Posterior cingulate gyrus (tissue), 11 donors: ENCODE data around the gene THOC6.

Source experiments
- DNase-seq, 10 donors: peaks; one replicate each; pipeline versions ENCODE4 v3.0.0 to v3.0.0-alpha.2; 2020 to 2021; ENCODE audit warnings: mixed read lengths in 3 of 10
- intact Hi-C: fragments of 100-400 bp; cut with DNase I; formaldehyde crosslinking; loops from one replicate; pipeline ENCODE4 v1.15.1; 2023

Gene THOC6

GRCh38 chr16:2990891-2991290 lies 32.9 kb upstream of the THOC6 start:
- no peak for DNase-seq
- intact Hi-C loops, result no loop called here

GRCh38 chr16:2991566-2992261 lies 32.1 kb upstream of the THOC6 start:
- no peak for DNase-seq
- intact Hi-C loops, result no loop called here

GRCh38 chr16:2992383-2993081 lies 31.3 kb upstream of the THOC6 start:
- intact Hi-C loops, result no loop called here

GRCh38 chr16:2996298-2996697 lies 27.5 kb upstream of the THOC6 start:
- no peak for DNase-seq
- intact Hi-C loops, result no loop called here

More at GRCh38 chr16:2992383-2993081, 31.3 kb upstream of the THOC6 start:
- no peak for DNase-seq

- DNase-seq, result no peak
- intact Hi-C loops, result no loop called here
Observed at GRCh38 chr16:2999929-3000328, 23.9 kb upstream of the THOC6 start.

- DNase-seq, result no peak
- intact Hi-C loops, result no loop called here
Observed at GRCh38 chr16:3000540-3000939, 23.3 kb upstream of the THOC6 start.

- intact Hi-C loops, result no loop called here
Observed at GRCh38 chr16:3001316-3001715, 22.5 kb upstream of the THOC6 start.

GRCh38 chr16:3003582-3004270 lies 20.1 kb upstream of the THOC6 start:
- DNase-seq, result peak; percentile 96 to 100 (median 98)
- intact Hi-C loops, result loop anchor here (2.0 kb wide), 1 partner anchor 17 kb away; the partner anchor contains the start of gene TNFRSF12A

More at GRCh38 chr16:3001316-3001715, 22.5 kb upstream of the THOC6 start:
- DNase-seq, result no peak

- DNase-seq, result no peak
- intact Hi-C loops, result loop anchor here (2.0 kb wide), 1 partner anchor 16 kb away; the partner anchor contains the start of gene TNFRSF12A
Observed at GRCh38 chr16:3004319-3004718, 19.5 kb upstream of the THOC6 start.

- DNase-seq, result no peak
- intact Hi-C loops, result loop anchor here (2.0 kb wide), 1 partner anchor 16 kb away; the partner anchor contains the start of gene TNFRSF12A
Observed at GRCh38 chr16:3004781-3005284, 19.0 kb upstream of the THOC6 start.

GRCh38 chr16:3007059-3007956 lies 16.5 kb upstream of the THOC6 start:
- DNase-seq, result no peak
- intact Hi-C loops, result no loop called here

- DNase-seq, result no peak
- intact Hi-C loops, result no loop called here
Observed at GRCh38 chr16:3007957-3008689, 15.7 kb upstream of the THOC6 start.

- intact Hi-C loops, result no loop called here
- no peak for DNase-seq
Observed at GRCh38 chr16:3008690-3009037, 15.2 kb upstream of the THOC6 start.

GRCh38 chr16:3009568-3010390 lies 14.1 kb upstream of the THOC6 start:
- DNase-seq, result no peak

GRCh38 chr16:3010510-3010909 lies 13.3 kb upstream of the THOC6 start:
- DNase-seq, result no peak

More at GRCh38 chr16:3009568-3010390, 14.1 kb upstream of the THOC6 start:
- intact Hi-C loops, result no loop called here

GRCh38 chr16:3012246-3012645 lies 11.6 kb upstream of the THOC6 start:
- no peak for DNase-seq
- intact Hi-C loops, result no loop called here

More at GRCh38 chr16:3010510-3010909, 13.3 kb upstream of the THOC6 start:
- intact Hi-C loops, result no loop called here

GRCh38 chr16:3012828-3013420 lies 10.9 kb upstream of the THOC6 start, which contains the start of gene CLDN9:
TSS of gene CLDN9 (plus strand) at chr16:3012923. CDS start at chr16:3013363, 440 bp downstream.
- intact Hi-C loops, result no loop called here

GRCh38 chr16:3013491-3013951 lies 10.3 kb upstream of the THOC6 start:
- DNase-seq, result no peak
- intact Hi-C loops, result no loop called here

More at GRCh38 chr16:3012828-3013420, 10.9 kb upstream of the THOC6 start, which contains the start of gene CLDN9:
- peak in 1 of 10 donors; percentile 61 for DNase-seq
